Ishikawa (cell line): ENCODE measurements around the gene SLC35A3.

Experiments used
- CEBPB ChIP-seq: IDR thresholded peaks from 2 replicates; pipeline ENCODE4 v1.6.1; 2012
- CREB1 ChIP-seq: IDR thresholded peaks from 2 replicates; pipeline ENCODE4 v1.6.1; 2012; ENCODE audit warnings: low read depth
- EGR1 ChIP-seq: IDR thresholded peaks from 2 replicates; pipeline ENCODE4 v1.6.1; 2012
- EP300 ChIP-seq: IDR thresholded peaks from 2 replicates; pipeline ENCODE4 v1.6.1; 2012; ENCODE audit warnings: borderline replicate concordance
- FOXM1 ChIP-seq: IDR thresholded peaks from 2 replicates; pipeline ENCODE4 v1.6.1; 2012; ENCODE audit warnings: low read depth, borderline replicate concordance
- MAX ChIP-seq: IDR thresholded peaks from 2 replicates; pipeline ENCODE4 v1.6.1; 2012
- NFIC ChIP-seq: IDR thresholded peaks from 2 replicates; pipeline ENCODE4 v1.6.1; 2012
- RAD21 ChIP-seq: IDR thresholded peaks from 2 replicates; pipeline ENCODE4 v1.6.1; 2012; ENCODE audit warnings: low read depth
- TAF1 ChIP-seq: IDR thresholded peaks from 2 replicates; pipeline ENCODE4 v1.6.1; 2012; ENCODE audit warnings: low read depth, mild to moderate bottlenecking
- TCF12 ChIP-seq: IDR thresholded peaks from 2 replicates; pipeline ENCODE4 v1.6.1; 2012; ENCODE audit warnings: low read depth
- TEAD4 ChIP-seq: IDR thresholded peaks from 2 replicates; pipeline ENCODE4 v1.6.1; 2012
- USF1 ChIP-seq: IDR thresholded peaks from 2 replicates; pipeline ENCODE4 v1.6.1; 2012
- YY1 ChIP-seq: IDR thresholded peaks from 2 replicates; pipeline ENCODE4 v1.6.1; 2012; ENCODE audit warnings: low read depth
- ZBTB7A ChIP-seq: IDR thresholded peaks from 2 replicates; pipeline ENCODE4 v1.6.1; 2012; ENCODE audit warnings: low read depth
- TF ChIP-seq, protein P1 (sequence below): IDR thresholded peaks from 2 replicates; pipeline ENCODE4 v1.6.1; 2012; ENCODE audit warnings: low read depth, mild to moderate bottlenecking

The SLC35A3 gene

DNA sequence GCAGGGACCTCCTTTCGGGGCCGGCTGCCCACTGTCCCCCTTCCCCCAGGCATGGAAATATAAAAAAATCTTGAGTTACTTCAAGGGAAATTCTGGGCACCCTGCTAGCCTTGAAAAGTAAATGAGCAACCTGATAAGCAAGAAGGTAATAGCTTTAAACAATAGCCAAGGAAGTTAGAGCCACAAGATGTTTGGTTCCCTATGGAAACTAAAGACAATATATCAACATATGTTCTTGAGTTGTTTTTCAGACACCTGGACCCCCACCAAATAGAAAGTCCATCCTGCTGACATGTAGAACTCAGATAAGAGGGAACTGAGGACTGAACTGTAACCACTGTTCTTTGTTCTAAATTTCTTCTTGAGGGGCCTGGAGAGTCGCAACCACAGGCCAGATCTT lies 19.3 kb upstream of the SLC35A3 start:
- no peak for TF ChIP-seq EP300
- TF ChIP-seq FOXM1: no peak
- TF ChIP-seq TAF1: no peak
- no peak for TF ChIP-seq NFIC
- no peak for TF ChIP-seq TCF12
- no peak for TF ChIP-seq ZBTB7A
- no peak for TF ChIP-seq CEBPB
- TF ChIP-seq USF1: no peak
- no peak for TF ChIP-seq RAD21
- no peak for TF ChIP-seq CREB1
- no peak for TF ChIP-seq EGR1
- TF ChIP-seq, protein P1, sequence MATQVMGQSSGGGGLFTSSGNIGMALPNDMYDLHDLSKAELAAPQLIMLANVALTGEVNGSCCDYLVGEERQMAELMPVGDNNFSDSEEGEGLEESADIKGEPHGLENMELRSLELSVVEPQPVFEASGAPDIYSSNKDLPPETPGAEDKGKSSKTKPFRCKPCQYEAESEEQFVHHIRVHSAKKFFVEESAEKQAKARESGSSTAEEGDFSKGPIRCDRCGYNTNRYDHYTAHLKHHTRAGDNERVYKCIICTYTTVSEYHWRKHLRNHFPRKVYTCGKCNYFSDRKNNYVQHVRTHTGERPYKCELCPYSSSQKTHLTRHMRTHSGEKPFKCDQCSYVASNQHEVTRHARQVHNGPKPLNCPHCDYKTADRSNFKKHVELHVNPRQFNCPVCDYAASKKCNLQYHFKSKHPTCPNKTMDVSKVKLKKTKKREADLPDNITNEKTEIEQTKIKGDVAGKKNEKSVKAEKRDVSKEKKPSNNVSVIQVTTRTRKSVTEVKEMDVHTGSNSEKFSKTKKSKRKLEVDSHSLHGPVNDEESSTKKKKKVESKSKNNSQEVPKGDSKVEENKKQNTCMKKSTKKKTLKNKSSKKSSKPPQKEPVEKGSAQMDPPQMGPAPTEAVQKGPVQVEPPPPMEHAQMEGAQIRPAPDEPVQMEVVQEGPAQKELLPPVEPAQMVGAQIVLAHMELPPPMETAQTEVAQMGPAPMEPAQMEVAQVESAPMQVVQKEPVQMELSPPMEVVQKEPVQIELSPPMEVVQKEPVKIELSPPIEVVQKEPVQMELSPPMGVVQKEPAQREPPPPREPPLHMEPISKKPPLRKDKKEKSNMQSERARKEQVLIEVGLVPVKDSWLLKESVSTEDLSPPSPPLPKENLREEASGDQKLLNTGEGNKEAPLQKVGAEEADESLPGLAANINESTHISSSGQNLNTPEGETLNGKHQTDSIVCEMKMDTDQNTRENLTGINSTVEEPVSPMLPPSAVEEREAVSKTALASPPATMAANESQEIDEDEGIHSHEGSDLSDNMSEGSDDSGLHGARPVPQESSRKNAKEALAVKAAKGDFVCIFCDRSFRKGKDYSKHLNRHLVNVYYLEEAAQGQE: no peak
- TF ChIP-seq MAX: no peak
- no peak for TF ChIP-seq YY1
- TF ChIP-seq TEAD4: no peak

DNA sequence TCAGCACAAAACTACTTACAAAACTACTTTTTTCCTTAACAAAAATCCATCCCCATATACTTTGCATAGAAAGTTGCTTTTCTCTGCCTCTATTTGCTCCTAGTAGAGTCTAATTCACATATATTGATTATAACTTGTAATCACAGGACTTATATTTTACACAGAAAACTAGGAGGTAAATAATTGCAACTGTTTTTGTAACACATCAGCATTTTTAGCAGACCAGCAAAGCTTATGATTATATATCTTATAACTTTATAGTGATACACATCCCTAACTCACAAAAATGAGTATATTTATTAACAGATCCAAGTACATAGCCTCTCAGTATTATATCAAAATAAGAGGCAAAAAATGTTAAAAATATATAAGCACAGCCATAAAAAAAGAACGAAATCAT lies 17.3 kb upstream of the SLC35A3 start:
- TF ChIP-seq ZBTB7A: no peak
- TF ChIP-seq MAX: no peak
- no peak for TF ChIP-seq USF1
- TF ChIP-seq, protein P1: no peak
- no peak for TF ChIP-seq TCF12
- no peak for TF ChIP-seq YY1
- no peak for TF ChIP-seq TEAD4
- TF ChIP-seq CREB1: no peak
- no peak for TF ChIP-seq EP300
- TF ChIP-seq TAF1: no peak
- no peak for TF ChIP-seq RAD21

GRCh38 chr1:99955375-99955774 lies 14.4 kb upstream of the SLC35A3 start:
- TF ChIP-seq TAF1: no peak
- no peak for TF ChIP-seq RAD21
- no peak for TF ChIP-seq ZBTB7A
- TF ChIP-seq FOXM1: no peak

GRCh38 chr1:99956755-99957154 lies 13.0 kb upstream of the SLC35A3 start:
- TF ChIP-seq YY1 (no peak), RAD21 (no peak), FOXM1 (no peak), TCF12 (no peak), CEBPB (no peak), MAX (no peak), USF1 (no peak), TAF1 (no peak), EGR1 (no peak)
- TF ChIP-seq, protein P1: no peak

- no peak for TF ChIP-seq RAD21
- no peak for TF ChIP-seq USF1
- no peak for TF ChIP-seq EGR1
- TF ChIP-seq ZBTB7A: no peak
- no peak for TF ChIP-seq MAX
- no peak for TF ChIP-seq CEBPB
- no peak for TF ChIP-seq TCF12
- no peak for TF ChIP-seq EP300
- no peak for TF ChIP-seq TAF1
- no peak for TF ChIP-seq FOXM1
- no peak for TF ChIP-seq TEAD4
- TF ChIP-seq, protein P1: no peak
- TF ChIP-seq CREB1: no peak
- no peak for TF ChIP-seq NFIC
- TF ChIP-seq YY1: no peak
Observed at GRCh38 chr1:99957818-99958217, 12.0 kb upstream of the SLC35A3 start.
